HG03439 (cell line): ENCODE data around the gene MYL9.
"Not testable (repeated sequence)": the region's sequence is repeated elsewhere in the genome, so short reads cannot be mapped to it uniquely, and the experiment has no call there.

Experiments used
- ATAC-seq: cut with Tn5 transposase; IDR thresholded peaks from one replicate; pipeline ENCODE4 v1.9.1; 2021; ENCODE audit warnings: mild to moderate bottlenecking, moderate library complexity; ENCODE audit not compliant: unreplicated experiment

MYL9 gene

DNA sequence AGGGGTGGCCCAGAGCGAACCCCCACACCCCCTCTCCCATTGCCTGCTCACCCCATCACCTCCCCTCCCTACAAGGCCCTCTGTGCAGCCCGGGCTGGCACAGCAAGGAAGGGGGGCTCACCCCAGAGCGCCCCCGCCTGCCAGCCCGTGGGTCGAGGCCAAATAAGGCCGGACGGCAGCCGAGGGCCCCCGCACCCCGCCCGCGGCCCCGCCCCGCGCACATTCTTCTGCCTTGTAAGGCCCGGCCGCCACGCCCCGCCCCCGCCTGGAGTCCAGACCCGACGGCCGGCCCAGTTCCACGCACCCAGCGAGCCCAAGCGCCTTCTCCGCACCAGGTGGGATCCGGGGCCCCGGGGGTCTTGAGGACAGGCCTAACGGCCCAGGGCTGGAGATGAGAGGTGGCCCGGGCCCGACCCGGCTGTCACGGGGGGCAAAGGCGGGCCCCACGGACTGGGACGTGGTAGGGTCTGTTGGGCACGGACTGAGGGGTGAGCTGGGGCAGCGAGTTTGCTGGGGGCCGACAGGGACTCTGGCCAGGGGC lies at the start of gene MYL9:
Gene MYL9, plus strand, starts transcription at position 293 of the 541 bp plus-strand sequence. CDS start 3,366 bp downstream, outside the sequence.
- no peak for ATAC-seq

DNA sequence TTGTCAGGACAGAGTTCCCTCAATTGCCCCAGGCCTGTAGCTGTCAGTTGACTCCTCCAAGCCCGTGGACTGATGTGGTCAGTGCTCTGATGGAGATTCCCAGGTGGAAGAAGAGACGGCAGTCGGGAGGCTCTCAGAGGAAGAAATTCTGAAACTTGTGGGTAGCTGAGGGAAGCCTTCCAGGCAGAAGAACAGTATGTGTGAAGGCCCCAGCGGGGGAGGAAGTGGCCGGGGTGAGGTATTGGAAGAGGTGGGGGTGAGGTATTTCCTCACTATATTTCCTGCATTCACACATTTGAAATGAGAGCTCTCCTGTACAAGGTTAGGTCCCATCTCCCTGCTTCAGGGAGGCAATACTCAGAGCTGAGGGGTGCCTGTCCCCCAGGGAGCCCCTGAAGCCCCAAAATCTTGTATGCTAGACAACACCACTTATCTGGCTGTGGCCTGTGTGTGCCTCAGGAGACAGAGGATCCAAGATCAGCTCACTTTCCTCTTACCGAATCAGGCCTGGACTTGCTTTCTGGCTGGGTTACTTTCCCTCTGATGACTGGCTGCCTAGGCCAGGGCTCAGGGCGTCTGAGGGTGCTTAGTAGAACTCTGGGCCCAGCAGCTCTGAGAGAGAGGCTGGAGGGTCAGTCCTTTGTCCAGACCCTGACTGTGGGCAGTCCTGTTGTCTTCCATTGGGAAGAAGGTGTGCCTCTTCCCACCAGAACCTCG lies 49.3 kb upstream of the MYL9 start:
- no peak for ATAC-seq

DNA sequence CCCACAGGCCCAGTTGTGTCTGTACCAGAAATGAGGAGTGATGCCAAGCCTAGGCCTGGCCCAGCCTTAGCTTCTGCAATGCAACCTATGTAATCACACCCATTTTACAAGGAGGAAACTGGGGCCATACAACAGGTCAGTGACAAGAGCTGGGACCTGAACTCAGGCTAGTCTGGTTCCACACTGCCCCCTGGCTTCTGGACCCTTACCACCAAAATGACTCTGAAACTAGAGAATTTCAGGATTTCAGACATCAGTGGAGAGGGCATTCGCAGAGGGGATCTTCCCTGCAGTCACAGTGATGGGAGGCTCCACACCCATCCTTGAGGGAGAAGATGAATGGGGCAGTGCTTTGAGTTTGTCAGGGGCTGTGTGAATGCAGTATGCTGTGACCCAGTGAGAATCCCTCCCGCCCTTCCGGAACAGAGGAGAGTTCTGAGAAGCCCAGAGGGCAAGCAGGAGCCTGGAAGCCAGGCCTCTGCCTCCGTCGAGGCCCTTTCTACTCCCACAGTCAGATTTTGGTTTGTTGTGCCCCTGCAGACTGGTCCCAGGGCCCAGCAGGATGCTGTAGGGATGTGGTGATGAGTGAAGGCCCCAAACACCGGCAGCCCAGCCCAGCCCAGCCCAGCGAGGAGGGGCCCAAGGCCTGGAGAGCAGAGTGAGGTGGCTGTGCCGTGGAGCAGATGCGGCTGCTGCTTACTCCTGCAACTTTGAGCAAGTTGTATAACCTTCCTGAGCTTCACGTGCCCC lies 48.1 kb upstream of the MYL9 start:
- ATAC-seq = no peak

DNA sequence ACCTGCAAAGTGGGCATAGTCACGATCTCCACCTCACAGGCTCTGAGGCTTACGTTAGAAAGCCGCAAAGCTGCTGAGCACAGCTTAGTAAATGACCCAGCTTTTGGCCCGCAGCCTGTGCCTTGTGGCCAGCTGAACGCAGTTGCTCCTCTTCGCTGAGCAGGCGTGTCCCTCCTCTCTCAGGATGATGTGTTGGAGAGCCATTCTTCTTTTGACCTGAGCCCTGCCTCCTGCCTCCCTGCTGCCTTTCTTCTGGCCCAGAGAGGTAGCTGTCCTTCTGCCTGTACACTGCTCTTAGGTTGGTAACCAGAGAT lies 47.6 kb upstream of the MYL9 start:
- no peak for ATAC-seq

DNA sequence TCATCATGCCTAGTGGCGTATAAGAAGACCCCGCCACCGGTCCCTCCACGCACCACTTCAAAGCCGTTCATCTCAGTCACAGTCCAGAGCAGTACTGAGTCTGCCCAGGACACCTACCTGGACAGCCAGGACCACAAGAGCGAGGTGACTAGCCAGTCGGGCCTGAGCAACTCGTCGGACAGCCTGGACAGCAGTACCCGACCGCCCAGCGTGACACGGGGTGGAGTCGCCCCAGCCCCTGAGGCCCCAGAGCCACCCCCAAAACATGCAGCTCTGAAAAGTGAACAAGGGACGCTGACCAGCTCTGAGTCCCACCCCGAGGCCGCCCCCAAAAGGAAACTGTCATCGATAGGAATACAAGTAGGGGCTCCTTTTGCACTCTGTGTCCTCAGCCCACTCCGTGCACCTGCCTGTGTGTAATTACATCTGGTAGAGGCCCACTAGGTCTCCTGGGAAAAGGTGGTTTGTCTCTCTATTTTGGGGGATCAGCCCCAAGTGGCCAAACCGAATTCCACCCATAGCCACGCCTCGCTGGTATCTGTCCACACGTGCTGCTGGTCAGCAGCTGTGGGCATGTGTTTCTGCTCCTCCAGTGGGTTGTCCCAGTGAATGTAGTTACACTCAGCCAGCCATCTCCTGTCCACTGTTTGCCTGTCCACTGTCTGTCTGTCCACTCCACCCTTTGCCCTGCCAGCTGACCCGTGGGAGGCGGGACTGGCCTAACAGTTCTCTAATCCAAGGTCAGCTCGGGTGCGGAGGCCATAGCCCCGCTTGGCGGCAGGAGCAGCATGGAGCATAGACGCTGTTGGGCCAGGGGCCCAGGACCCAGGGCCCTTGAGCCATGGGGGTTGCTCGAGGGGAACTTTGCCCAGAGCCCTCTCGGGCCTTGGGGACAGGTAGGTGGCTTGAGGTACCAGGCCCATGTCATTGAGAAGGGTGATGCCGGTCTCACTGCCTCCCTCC lies 44.3 kb upstream of the MYL9 start:
- ATAC-seq = no peak

DNA sequence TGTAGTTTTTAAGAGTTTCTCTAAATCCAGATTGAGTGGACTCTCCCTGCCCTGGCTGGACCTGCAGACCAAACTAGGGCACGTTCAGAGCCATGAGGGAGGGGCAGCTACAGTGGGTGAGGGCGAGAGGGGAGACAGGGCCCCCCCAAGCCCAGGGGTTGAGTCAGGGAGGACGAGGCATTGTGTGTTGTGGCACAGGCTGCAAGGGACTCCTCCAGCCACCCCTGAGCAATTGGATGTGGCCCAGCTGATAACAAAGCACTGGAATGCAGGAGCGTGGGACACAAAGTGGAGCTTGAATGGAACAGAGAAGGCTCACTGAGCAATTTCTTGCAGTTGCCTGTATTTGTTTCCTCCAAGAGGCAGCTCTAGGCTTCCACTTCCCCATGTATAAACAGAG lies 43.5 kb upstream of the MYL9 start:
- ATAC-seq = no peak

DNA sequence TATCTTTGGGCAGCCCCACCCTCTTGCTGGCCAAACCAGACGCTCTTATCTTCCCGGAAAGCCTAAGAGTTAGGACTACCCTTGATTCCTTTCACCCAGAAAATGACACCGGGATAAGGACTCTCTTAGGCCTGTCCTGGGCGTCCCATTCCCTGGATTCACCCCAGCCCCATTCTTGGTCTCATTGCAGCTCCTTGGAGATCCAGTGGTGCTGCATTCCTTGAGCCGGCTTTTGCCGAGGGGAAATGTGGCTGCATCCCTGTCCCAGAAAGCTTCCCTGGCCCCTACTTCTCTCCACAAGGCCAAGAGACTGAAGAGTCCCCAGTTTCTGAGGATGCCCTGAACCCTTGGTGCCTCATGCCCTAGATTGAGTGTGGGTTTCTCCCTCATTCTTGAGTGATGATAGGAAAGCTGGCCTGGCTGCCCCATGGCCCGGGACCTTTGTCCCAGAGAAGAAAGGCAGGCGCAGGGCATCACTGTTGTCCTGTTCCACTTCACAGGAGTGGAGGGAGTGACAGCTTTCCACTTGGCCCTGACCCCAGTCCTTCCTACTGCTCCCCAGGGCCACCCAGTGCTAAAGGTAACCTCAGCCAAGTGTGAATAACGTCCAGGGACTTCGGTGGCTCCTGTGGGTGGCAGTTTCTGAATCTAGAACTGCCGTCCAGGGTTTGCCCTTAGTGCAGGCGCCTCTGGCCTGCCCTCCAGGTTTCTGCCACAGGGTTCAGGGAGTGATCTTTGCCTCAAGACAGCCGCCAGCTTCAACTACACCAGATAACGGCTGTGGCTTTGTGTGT lies 42.7 kb upstream of the MYL9 start:
- ATAC-seq = no peak

DNA sequence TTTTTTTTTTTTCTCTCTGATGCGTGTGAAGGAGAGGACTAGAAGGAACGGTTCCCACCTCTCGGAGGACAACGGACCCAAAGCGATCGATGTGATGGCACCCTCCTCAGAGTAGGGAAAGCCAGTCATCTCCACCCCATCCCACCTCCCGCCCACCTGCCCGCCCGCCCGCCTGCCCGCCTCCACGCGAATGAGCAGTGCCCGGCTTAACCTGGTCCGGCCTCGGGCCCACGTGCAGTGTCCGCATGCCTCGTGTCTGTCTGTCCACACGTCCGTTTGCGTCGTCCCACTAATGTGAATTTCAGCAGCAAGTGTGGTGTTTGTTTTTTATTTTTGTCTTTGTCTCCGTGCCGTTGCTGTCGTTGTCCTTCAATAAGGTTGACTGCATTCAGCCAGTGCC lies 42.1 kb upstream of the MYL9 start:
- ATAC-seq = no peak

DNA sequence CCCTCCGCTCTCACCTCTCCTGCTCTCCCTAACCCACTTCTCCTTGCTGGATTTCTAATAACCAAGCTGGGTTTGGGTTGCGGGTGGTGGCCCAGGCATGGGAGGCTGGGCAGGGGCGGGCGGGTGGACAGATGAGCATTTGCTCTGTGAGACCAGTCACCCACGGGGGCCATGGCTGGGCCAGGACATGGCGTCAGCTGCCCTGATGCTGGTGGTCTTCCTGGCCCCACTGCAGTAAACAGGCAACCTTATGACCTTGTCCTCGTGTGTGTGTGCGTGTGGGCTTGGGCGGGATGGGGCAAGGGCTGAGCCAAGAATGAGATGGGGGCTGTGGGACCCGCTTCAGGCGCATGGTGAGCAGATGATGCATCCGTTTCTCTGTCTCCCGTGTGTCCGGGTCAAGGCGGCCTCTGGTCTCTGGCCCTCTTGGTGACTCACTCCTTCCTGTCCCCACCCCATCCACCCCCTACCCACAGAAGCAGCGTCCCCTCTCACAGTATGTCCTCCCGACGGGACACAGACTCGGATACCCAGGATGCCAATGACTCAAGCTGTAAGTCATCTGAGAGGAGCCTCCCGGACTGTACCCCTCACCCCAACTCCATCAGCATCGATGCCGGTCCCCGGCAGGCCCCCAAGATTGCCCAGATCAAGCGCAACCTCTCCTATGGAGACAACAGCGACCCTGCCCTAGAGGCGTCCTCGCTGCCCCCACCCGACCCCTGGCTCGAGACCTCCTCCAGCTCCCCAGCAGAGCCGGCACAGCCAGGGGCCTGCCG lies 41.4 kb upstream of the MYL9 start:
- ATAC-seq = no peak

DNA sequence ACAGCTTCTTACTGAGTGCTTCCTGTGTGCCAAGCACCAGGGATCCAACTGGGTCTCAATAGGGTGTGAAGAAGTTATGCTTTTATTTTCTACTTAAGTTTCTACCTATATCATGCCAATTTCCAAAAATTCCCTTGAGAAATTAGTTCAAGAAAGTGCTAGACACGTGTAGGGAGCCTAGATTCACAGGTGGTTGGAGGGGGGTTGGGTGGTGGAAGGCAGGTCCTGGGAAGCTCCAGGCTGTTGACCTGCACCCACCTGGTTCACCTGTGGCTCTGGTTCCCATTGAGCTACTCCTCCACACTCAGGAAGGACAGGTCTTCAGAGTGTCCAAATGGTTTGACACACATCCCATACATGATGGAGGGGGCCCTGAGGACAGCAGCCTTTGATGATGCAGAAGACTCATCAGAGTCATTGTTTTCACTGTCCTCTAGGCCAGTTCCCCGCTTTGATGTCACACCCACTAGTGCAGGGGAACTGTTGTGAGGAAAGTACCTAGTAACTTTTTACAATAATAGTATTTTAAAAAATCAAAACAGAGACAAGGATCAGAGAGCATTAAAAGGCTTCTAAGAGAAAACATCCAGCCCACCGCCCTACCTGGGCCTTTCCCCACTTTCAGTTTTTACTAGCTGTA lies 39.8 kb upstream of the MYL9 start:
- ATAC-seq = no peak

DNA sequence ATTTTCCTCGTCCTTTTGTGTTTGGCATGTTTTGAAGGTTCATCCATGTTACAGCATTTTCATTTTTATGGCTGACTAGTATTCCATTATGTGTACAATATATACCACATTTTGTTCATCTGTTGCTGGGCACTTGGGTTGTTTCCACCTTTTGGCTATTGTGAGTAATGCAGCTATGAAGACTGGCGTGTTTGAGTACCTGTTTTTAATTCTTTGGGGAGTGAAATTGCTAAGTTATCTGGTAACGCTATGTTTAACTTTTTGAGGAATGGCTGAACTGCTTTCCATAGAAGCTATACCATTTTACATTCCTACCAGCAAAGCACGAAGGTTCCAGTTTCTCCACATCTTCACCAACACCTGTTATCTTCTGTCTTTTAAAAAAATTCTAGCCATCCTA lies 37.0 kb upstream of the MYL9 start:
- ATAC-seq = no peak

DNA sequence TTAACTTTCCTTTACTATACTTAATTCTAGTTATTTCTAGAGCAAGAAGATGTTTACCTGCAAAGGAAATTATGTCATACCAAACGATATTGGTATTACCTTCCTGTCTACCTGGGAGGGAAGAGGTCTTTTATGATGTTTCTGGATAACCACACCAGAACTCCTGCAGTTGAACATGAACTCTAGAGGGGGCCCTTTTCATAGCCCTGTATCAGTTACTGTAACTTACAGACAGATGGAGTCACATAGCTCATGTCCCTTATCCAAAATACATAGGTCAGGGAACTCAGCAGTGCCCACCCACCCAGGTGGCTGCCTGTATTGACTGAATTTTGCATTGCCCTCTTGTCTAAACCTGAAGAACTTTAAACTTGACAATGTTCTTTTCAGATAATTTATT lies 35.1 kb upstream of the MYL9 start:
- ATAC-seq = no peak

DNA sequence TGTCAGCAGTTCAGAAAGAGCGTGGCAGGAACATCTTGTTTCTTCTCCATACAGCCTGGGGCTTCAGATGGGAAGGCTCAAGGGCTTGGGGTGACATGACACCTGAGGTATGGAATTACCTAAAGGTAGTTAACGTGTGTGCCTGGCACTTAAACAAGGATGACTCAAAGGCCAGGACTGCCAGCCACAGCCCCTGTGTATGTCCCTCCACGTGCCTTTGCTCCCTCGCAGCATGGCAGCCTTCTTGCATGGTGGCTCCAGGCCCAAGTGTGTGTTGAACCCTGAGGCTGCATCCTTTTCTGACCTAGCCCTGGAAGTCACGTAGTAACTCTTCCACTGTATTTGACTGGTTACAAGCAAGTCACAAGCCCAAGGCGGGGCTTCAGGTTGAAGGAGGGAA lies 33.6 kb upstream of the MYL9 start:
- ATAC-seq = no peak

DNA sequence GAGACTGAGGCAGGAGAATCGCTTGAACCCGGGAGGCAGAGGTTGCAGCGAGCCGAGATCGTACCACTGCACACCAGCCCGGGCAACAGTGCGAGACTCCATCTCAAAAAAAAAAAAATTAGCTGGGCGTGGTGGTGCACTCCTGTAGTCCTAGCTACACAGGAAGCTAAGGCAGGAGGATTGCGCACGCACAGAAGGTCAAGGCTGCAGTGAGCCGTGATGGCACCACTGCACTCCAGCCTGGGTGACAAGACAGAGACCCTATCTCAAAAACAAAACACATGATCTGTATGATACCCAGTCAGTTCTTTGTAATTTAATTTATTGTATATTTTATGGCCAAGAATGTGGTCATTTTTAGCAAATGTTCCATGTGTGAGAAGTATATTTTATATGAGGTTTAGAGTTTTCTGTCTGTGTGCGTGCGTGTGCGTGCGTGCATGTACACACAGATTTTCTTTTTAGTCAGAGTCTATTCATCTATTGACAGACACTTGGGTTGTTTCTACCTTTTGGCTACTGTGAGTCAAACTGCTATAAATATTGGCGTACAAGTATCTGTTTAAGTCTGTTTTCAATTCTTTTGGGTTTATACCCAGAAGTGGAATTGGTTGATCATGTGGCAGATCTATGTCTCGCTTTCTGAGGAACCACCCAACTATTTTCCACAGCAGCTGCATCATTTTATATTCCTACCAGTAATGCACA lies 22.2 kb upstream of the MYL9 start:
- no peak for ATAC-seq

DNA sequence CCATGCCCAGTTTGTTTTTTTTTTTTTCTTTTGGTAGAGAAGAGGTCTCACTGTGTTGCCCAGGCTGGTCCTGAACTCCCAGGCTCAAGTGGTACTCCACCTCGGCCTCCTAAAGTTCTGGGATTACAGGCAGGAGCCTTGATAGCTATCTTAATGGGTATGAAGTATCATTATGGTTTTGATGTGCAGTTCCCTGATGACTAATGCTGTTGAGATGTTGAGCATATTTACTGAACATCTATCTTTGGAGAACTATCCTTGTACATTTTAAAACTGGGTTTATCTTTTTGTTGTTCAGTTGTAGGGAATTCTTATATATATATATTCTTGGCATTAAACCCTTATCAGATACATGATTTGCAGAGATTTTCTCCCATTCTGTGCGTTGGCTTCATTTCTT lies 21.4 kb upstream of the MYL9 start:
- no peak for ATAC-seq

DNA sequence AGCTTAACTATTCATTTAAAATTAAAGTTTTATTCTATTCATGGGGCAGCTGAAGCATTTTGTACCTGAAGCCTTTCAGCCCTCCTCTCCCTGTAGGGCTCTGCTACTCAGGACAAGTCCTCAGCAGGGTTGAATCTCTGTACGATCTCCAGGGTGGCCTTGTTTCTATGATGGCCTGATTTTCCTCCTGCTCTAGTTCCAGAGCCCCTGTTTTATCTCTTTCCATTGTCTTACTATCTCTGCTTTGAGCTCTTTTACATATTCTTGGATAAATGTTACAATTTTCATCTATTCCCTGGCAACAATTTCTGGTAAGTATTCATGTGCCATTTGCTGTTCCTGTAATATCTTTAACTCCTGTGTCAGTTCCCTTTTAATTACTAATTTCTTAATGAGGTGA lies 19.8 kb upstream of the MYL9 start:
- ATAC-seq = no peak

DNA sequence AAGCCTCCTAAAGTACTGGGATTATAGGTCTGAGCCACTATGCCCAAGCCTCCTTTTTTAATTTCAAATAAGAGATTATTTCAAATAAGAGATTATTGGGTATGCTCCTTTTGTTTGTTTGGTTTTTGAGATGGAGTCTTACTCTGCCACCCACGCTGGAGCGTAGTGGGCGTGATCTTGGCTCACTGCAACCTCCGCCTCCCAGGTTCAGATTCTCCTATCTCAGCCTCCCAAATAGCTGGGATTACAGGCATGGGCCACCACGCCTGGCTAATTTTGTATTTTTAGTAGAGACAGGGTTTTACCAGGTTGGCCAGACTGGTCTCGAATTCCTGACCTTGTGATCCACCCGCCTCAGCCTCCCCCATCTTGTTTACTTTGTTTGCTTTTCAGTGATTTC lies 18.9 kb upstream of the MYL9 start:
- ATAC-seq = not testable (repeated sequence)

DNA sequence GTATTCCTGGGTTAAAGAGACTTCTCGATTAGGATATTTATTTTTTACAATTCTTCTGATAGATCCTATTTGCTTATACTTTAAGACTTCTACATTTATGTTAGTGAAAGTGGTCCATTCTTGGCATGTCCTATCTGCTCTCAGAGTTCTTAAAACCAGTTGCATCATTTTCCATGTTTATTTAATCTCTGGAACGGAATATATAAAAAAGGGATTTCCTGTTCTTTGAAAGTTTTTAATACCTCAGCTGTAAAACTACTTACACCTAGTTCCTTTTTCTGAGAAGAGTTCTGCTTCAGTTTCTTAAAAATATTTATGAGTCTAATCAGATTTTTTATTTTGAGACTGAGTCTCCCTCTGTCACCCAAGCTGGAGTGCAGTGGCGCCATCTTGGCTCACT lies 18.0 kb upstream of the MYL9 start:
- ATAC-seq = no peak
